GM18909 (cell line): ENCODE data around the gene RBM44.

ENCODE experiments used
- ATAC-seq: cut with Tn5 transposase; IDR thresholded peaks from one replicate; pipeline ENCODE4 v1.9.1; 2021; ENCODE audit warnings: mild to moderate bottlenecking; ENCODE audit not compliant: unreplicated experiment, poor library complexity

RBM44 gene

GRCh38 chr2:237883951-237884446 lies 85.4 kb downstream of the RBM44 start:
- ATAC-seq = no peak

GRCh38 chr2:237884681-237885080 lies 86.1 kb downstream of the RBM44 start:
- ATAC-seq = no peak

GRCh38 chr2:237885111-237885930 lies 86.7 kb downstream of the RBM44 start:
- ATAC-seq = no peak

- ATAC-seq = no peak
These were observed 87.5 kb downstream of the RBM44 start for GRCh38 chr2:237885931-237886684.

- no peak for ATAC-seq
These were observed 88.3 kb downstream of the RBM44 start for GRCh38 chr2:237886685-237887481.

- no peak for ATAC-seq
These were observed 89.8 kb downstream of the RBM44 start for GRCh38 chr2:237888389-237888788.

GRCh38 chr2:237889016-237889415 lies 90.4 kb downstream of the RBM44 start:
- no peak for ATAC-seq

- no peak for ATAC-seq
These were observed 91.2 kb downstream of the RBM44 start for GRCh38 chr2:237889811-237890210.
